H1 (cell line): ENCODE results near the gene ABHD12. TPM values are rescaled to one million over a fixed set of nuclear protein-coding genes. Genes with fewer than 3 reads are reported as not detected.

Experiments
- CBX5 ChIP-seq: fragments of 300-800, 300-1000 bp; sonication (generic); IDR thresholded peaks from 2 replicates; pipeline ENCODE4 v1.7.1; 2016; ENCODE audit warnings: antibody characterized with exemption, low read length, low read depth
- KDM4A ChIP-seq: IDR thresholded peaks from one replicate; pipeline ENCODE4 v1.7.1; 2012; ENCODE audit warnings: low read depth, mild to moderate bottlenecking, moderate library complexity, low read length, inconsistent platforms; ENCODE audit not compliant: severe bottlenecking
- RNF2 ChIP-seq: fragments of 200-900, 300-1000 bp; sonication (generic); IDR thresholded peaks from 2 replicates; pipeline ENCODE4 v1.7.1; 2016; ENCODE audit warnings: borderline replicate concordance, low read depth, mild to moderate bottlenecking, antibody characterized with exemption, low read length; ENCODE audit not compliant: poor library complexity, severe bottlenecking; ENCODE audit errors: missing control alignments
- SAP30 ChIP-seq: fragments of 300-600 bp; sonication (generic); IDR thresholded peaks from 2 replicates; pipeline ENCODE4 v1.7.1; 2012; ENCODE audit warnings: low read length, moderate library complexity, mild to moderate bottlenecking, inconsistent platforms; ENCODE audit not compliant: insufficient read depth, insufficient replicate concordance
- SIRT6 ChIP-seq: IDR thresholded peaks from one replicate; pipeline ENCODE4 v1.7.1; 2012; ENCODE audit warnings: low read length, inconsistent platforms
- YY1 ChIP-seq: IDR thresholded peaks from 2 replicates; pipeline ENCODE4 v1.6.1; 2011; ENCODE audit warnings: low read depth, mild to moderate bottlenecking, low read length
- polyA plus RNA-seq, 7 experiments: library from polyadenylated mRNA; depleted of rRNA in 3 of 7; stranded (reverse) in 5 of 7; unstranded in 2 of 7; fragments of >200 nt in 5 of 7; fragments of 200-250 nt in 2 of 7; gene quantifications; 1 replicate in 5 of 7; 2 replicates in 1 of 7; 4 replicates in 1 of 7; pipeline versions ENCODE4 v1.2.1 to v1.2.3, GENCODE V29; 2011 to 2013; ENCODE audit warnings: missing spikeins in 2 of 7, mixed read lengths in 2 of 7
- small RNA-seq: library from polyadenylated mRNA; stranded (forward); fragments of <200 nt; extraction: miRNeasy Mini kit (QIAGEN cat#:217004); gene quantifications from one replicate; pipeline ENCODE3, GENCODE V24; 2013; ENCODE audit not compliant: insufficient read depth
- total RNA-seq: library from RNA; stranded (reverse); fragmentation: NEBNext Ultra II Directional; extraction: Animal tissue kit (Norgen Biotek cat#: 25700); gene quantifications from 2 replicates; pipeline ENCODE4 v1.2.1, GENCODE V29; 2021
- TF ChIP-seq, protein P1 (sequence below): IDR thresholded peaks from 2 replicates; pipeline ENCODE4 v1.6.1; 2012; ENCODE audit warnings: inconsistent platforms

Gene ABHD12
- total and polyA plus RNA-seq, 2 of the 8 experiments (the other 6 are each of a cell fraction or from before 2014, with no cell fraction given): 31.3 to 59.5 TPM

DNA sequence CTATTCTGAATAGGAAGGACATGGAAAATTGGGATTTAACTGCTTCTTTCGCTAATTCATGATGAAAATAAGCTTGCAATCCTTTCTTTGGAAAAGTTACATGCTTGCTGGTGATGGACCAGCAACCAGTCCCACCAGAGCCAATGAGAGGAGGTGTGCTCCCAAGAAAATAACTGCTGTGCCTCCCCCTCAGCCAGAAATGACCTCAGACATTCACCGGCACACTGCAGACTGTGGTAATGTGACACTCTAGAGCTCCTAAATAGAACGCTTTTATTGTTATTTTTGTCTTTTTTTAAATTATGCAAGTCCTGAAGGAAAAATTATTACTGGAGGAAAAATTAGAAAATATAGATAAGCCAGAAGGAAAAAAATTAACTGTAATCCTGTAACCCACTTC is 140.1 kb downstream of the ABHD12 start (continued):
- TF ChIP-seq KDM4A (no peak), YY1 (no peak), CBX5 (no peak), RNF2 (no peak), SAP30 (no peak), SIRT6 (no peak)
- TF ChIP-seq, protein P1, sequence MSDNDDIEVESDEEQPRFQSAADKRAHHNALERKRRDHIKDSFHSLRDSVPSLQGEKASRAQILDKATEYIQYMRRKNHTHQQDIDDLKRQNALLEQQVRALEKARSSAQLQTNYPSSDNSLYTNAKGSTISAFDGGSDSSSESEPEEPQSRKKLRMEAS: no peak
- TF ChIP-seq, all 59 proteins: peak for 0

Small RNA genes lying within 50 kb of the gene (small RNA-seq; reads per million reads assigned to genes)
- not detected for gene AL121772.2

Other genes starting within 250 kb of the ABHD12 start
- 43.9 and 47.8 TPM in 2 replicates for gene ENTPD6, start 195.1 kb downstream of the ABHD12 start, total RNA-seq
- 57.3 and 70.6 TPM in 2 replicates for gene ENTPD6, start 195.1 kb downstream of the ABHD12 start, polyA plus RNA-seq (2011; rRNA removed)
- 54.9 and 56.0 TPM in 2 replicates for gene PYGB, start 142.8 kb downstream of the ABHD12 start, total RNA-seq
- gene PYGB, start 142.8 kb downstream of the ABHD12 start, polyA plus RNA-seq (2011; rRNA removed): 26.6 and 36.0 TPM in 2 replicates
- gene GINS1, start 16.8 kb upstream of the ABHD12 start, total RNA-seq: 68.4 and 69.9 TPM in 2 replicates
- gene GINS1, start 16.8 kb upstream of the ABHD12 start, polyA plus RNA-seq (2011; rRNA removed): 26.3 and 44.7 TPM in 2 replicates
- 27.3 and 30.0 TPM in 2 replicates for gene NINL, start 194.7 kb upstream of the ABHD12 start, total RNA-seq
- 14.0 and 15.3 TPM in 2 replicates for gene NINL, start 194.7 kb upstream of the ABHD12 start, polyA plus RNA-seq (2011; rRNA removed)
- 6.2 and 6.6 TPM in 2 replicates for gene NANP, start 233.2 kb upstream of the ABHD12 start, total RNA-seq
- 2.7 and 3.8 TPM in 2 replicates for gene NANP, start 233.2 kb upstream of the ABHD12 start, polyA plus RNA-seq (2011; rRNA removed)